Tibial artery (tissue), 4 donors: ENCODE results near the gene BBIP1.

Source experiments
- DNase-seq, 2 donors: peaks; one replicate each; pipeline ENCODE4 v3.0.0-alpha.2; 2019
- H3K27ac ChIP-seq, 2 donors: fragments of 200-600 bp; sonication (generic) in 1 of 2; 1 replicate in 1 of 2; 2 replicates in 1 of 2; pipeline ENCODE4 v1.5.1; 2018 to 2019; ENCODE audit warnings: mild to moderate bottlenecking in 1 of 2
- H3K27me3 ChIP-seq, 2 donors: fragments of 200-600 bp; sonication (generic) in 1 of 2; one replicate each; pipeline versions ENCODE4 v1.5.1 to v1.6.0; 2016 to 2019
- H3K36me3 ChIP-seq, 3 donors: fragments of 200-600 bp; sonication (generic) in 2 of 3; one replicate each; pipeline ENCODE4 v1.5.1; 2016 to 2019; ENCODE audit warnings: mild to moderate bottlenecking in 2 of 3
- H3K4me1 ChIP-seq, 4 donors: fragments of 200-600 bp; sonication (generic) in 2 of 4; 1 replicate in 3 of 4; 2 replicates in 1 of 4; pipeline ENCODE4 v1.5.1; 2016 to 2019
- H3K4me3 ChIP-seq, 2 donors: fragments of 200-600 bp; sonication (generic) in 1 of 2; 1 replicate in 1 of 2; 2 replicates in 1 of 2; pipeline ENCODE4 v1.5.1; 2018 to 2019; ENCODE audit warnings: mild to moderate bottlenecking in 2 of 2
- H3K9me3 ChIP-seq, 3 donors: fragments of 200-600 bp; sonication (generic) in 1 of 3; one replicate each; pipeline ENCODE4 v1.5.1; 2016 to 2019
- CTCF ChIP-seq, 2 experiments: fragments of 200-600 bp in 1 of 2; fragments of 450-650 bp in 1 of 2; IDR thresholded peaks; one replicate each; pipeline ENCODE4 v1.5.1; 2017 to 2019; ENCODE audit warnings: antibody characterized with exemption in 2 of 2, mild to moderate bottlenecking in 1 of 2, moderate library complexity in 1 of 2
- intact Hi-C: fragments of 100-400 bp; cut with DNase I; formaldehyde crosslinking; loops from one replicate; pipeline ENCODE4 v1.15.0; 2023; ENCODE audit warnings: low total_unique reads

The BBIP1 gene

DNA sequence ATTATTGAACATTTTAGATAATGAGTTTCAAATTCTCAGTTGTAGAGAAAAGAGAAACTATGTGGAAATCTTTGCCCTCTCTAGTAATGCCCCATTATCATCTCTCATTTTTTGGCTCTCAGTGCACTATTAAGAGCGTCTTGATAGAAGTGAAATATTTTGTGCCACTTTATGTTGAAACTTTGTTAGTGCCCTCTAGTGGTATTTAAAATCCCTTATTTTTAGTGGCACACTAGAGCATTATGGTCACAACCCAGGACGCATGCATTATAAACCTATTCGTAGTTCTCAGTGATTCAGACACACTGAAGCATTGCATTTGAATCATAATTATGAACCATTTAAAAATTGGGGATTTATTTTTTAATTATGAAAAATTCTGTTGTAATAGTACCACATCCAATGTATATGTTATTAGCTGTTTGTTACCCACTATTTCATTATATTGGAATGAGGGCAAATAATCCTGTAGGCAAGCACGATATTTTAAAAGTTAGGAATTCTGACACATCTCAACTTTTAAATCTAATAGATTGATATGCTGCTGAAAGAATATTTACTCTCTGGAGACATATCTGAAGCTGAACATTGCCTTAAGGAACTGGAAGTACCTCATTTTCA, 25.3 kb downstream of the BBIP1 start:
- no peaks in the 10 kb centered on the region for H3K27me3 ChIP-seq
- peak overlapping the region in 1 of 2 donors; percentile 18 for H3K27ac ChIP-seq
- peak; percentile 58 to 73 for TF ChIP-seq CTCF (IDR thresholded peaks at IDR 0.05)
- intact Hi-C loops: loop anchor here (5.0 kb wide), 2 partner anchors 91 to 146 kb away; no protein-coding TSS in a partner anchor
- H3K9me3 ChIP-seq: no peaks in the 10 kb centered on the region
- DNase-seq: no peak
- H3K4me3 ChIP-seq: no peak overlapping the region
- H3K4me1 ChIP-seq: peaks cover 0 to 4% (median 1%) of the 10 kb centered on the region in 4 donors
- peaks cover 13 to 65% (median 17%) of the 10 kb centered on the region in 3 donors for H3K36me3 ChIP-seq

DNA sequence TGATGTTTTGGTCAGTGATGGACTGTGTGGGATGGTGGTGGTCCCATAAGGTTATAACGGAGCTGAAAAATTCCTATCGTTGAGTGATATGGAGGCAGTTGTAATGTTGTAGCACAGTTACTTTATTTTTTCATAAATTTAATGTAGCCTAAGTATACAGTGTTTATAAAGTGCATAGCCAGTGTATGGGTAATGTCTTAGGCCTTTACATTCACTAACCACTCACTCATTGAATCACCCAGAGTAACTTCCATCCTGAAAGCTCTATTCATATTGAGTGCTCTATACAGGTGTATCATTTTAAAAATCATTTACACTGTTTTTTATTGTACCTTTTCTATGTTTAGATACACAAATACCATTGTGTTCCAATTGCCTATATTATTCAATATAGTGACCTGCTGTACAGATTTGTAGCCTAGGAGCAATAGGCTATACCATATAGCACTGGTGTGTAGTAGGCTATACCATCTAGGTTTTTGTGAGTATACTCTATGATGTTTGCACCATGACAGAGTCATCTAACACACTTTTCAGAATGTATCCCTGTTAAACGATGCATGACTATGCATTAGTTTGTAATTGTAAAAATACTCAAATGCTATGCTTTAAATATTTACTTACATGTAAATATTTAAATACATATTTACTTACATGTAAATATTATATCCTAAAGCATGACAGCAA, 26.2 kb downstream of the BBIP1 start:
- intact Hi-C loops: loop anchor here (5.0 kb wide), 2 partner anchors 90 to 145 kb away; no protein-coding TSS in a partner anchor
- Histone ChIP-seq H3K27me3 (no peaks in the 10 kb centered on the region), H3K4me1 (peaks cover 0 to 4% (median 1%) of the 10 kb centered on the region in 4 donors), H3K9me3 (no peaks in the 10 kb centered on the region), H3K4me3 (no peak overlapping the region), H3K36me3 (peaks cover 4 to 64% (median 15%) of the 10 kb centered on the region in 3 donors), H3K27ac (no peak overlapping the region)
- DNase-seq: no peak
- no peak for TF ChIP-seq CTCF (IDR thresholded peaks at IDR 0.05)

DNA sequence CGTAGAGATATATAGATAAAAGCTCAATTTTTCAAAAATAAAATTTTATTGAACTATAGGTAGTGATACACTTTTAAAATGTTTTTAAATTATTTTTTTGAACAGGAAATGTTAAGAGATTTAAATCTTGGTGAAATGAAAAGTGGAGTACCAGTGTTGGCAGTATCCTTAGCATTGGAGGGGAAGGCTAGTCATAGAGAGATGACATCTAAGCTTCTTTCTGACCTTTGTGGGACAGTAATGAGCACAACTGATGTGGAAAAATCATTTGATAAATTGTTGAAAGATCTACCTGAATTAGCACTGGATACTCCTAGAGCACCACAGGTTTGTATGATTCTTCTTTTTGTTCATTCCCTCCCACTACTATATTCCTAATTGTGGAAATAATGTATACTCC, 31.4 kb downstream of the BBIP1 start:
- DNase-seq: no peak
- Histone ChIP-seq H3K36me3 (peaks cover 20 to 70% (median 45%) of the 10 kb centered on the region in 3 donors), H3K27ac (no peak overlapping the region), H3K4me3 (no peak overlapping the region), H3K27me3 (no peaks in the 10 kb centered on the region), H3K4me1 (peaks cover 0 to 5% (median 0%) of the 10 kb centered on the region in 4 donors), H3K9me3 (no peaks in the 10 kb centered on the region)
- intact Hi-C loops: no loop called here
- TF ChIP-seq CTCF (IDR thresholded peaks at IDR 0.05): no peak

DNA sequence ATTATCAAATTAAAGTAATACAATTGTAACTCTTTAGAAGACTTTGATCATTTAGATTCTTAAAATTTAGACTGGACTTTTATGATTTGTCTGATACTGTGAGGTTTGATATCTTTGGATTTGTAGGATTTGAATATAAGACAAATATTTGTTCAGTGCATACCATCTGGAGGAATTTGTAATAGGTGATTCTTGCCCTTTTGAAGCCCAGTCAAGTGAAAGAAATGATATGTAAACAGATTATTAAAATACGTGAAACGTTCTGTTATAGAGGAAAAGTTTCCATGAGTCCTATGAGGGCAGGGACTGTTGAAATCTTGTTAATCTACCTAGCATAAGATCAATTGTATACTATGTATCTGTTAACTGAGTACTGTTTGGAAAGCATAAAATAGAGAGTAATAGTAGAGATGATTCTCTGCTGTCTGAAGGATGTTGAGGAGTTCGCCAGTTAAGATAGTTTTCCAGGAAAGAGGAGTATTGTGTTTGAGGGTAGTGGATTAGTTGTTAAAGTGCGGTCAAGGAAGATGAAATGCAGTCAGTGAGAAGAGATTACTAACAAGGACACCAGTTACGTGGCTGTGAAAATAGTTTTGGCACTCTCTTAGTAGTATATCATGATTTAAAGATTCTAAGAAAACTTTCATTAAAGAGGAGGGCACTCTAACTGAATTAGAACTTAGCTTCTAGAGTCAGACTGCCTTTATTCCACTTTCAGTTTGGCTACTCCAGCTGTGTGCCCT, 32.9 kb downstream of the BBIP1 start:
- no peak for TF ChIP-seq CTCF (IDR thresholded peaks at IDR 0.05)
- Histone ChIP-seq H3K27me3 (no peaks in the 10 kb centered on the region), H3K27ac (no peak overlapping the region), H3K4me3 (no peak overlapping the region), H3K4me1 (peaks cover 0 to 12% (median 2%) of the 10 kb centered on the region in 4 donors), H3K9me3 (no peaks in the 10 kb centered on the region), H3K36me3 (peaks cover 20 to 68% (median 43%) of the 10 kb centered on the region in 3 donors)
- intact Hi-C loops: no loop called here
- DNase-seq: no peak

DNA sequence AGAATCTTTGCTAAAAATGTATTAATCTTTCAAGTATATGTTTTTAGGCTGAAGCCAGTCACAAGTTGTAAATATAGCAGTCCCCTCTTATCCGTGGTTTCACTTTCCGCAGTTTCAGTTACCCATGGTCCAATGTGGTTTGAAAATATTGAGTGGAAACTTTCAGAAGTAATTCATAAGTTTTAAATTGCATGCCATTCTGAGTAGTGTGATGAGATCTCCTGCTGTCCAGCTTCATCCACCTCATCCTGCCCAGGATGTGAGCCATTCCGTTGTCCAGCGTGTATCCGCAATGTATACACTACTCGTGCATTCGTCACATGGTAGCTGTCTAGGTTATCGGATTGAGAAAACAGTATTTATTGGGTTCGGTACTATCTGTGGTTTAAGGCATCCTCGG, 35.1 kb downstream of the BBIP1 start:
- DNase-seq: no peak
- Histone ChIP-seq H3K9me3 (no peaks in the 10 kb centered on the region), H3K27me3 (no peaks in the 10 kb centered on the region), H3K27ac (no peak overlapping the region), H3K4me3 (no peak overlapping the region), H3K36me3 (peaks cover 20 to 53% (median 34%) of the 10 kb centered on the region in 3 donors), H3K4me1 (peaks cover 0 to 22% (median 2%) of the 10 kb centered on the region in 4 donors)
- TF ChIP-seq CTCF (IDR thresholded peaks at IDR 0.05): no peak
- intact Hi-C loops: no loop called here
